Mammary epithelial cell (primary cell): Measurements from ENCODE around the gene FGFR4.

ENCODE experiments used
- CTCF ChIP-seq, 2 donors: IDR thresholded peaks in 1 of 2; conservative IDR thresholded peaks in 1 of 2; 2 replicates each; pipeline ENCODE4 v1.5.1; 2011 to 2012; ENCODE audit warnings: inconsistent platforms in 2 of 2, low read length in 2 of 2, mild to moderate bottlenecking in 2 of 2, control low read depth in 1 of 2, low read depth in 1 of 2; ENCODE audit not compliant: insufficient read depth in 1 of 2; ENCODE audit errors: extremely low read depth in 1 of 2
- EZH2 ChIP-seq: IDR thresholded peaks from 2 replicates; pipeline ENCODE4 v1.6.1; 2012; ENCODE audit warnings: low read length, inconsistent platforms, borderline replicate concordance

- TF ChIP-seq CTCF (conservative IDR thresholded peaks at IDR 0.05 in 1 of 2, IDR thresholded peaks at IDR 0.05 in 1 of 2; ENCODE audit: extremely low read depth in 1 of 2, insufficient read depth in 1 of 2, low read depth in 1 of 2, low read length in 2 of 2) (no peak), EZH2 (no peak)
These were observed 54.8 kb downstream of the FGFR4 start for GRCh38 chr5:177141496-177141895.
